Ascending aorta (tissue), 2 donors: ENCODE measurements around the gene BICRA. TPM values are rescaled to one million over a fixed set of nuclear protein-coding genes. Genes with fewer than 3 reads are reported as not detected.
"Not testable (repeated sequence)": the region's sequence is repeated elsewhere in the genome, so short reads cannot be mapped to it uniquely, and the experiment has no call there.

Experiments
- DNase-seq, 2 donors: peaks; one replicate each; pipeline ENCODE4 v3.0.0-alpha.2; 2019; ENCODE audit warnings: low spot score in 2 of 2
- H3K27ac ChIP-seq, 2 donors: fragments of 200-600 bp; sonication (generic); one replicate each; pipeline ENCODE4 v1.5.1; 2016 to 2017; ENCODE audit warnings: mild to moderate bottlenecking in 1 of 2
- H3K27me3 ChIP-seq: fragments of 200-600 bp; sonication (generic); one replicate; pipeline ENCODE4 v1.5.1; 2017
- H3K36me3 ChIP-seq, 2 donors: fragments of 200-600 bp; sonication (generic); one replicate each; pipeline ENCODE4 v1.5.1; 2016
- H3K4me1 ChIP-seq, 2 donors: fragments of 200-600 bp; sonication (generic); one replicate each; pipeline ENCODE4 v1.5.1; 2016 to 2017; ENCODE audit warnings: mild to moderate bottlenecking in 1 of 2
- H3K4me3 ChIP-seq, 2 donors: fragments of 200-600 bp; sonication (generic); one replicate each; pipeline ENCODE4 v1.5.1; 2016 to 2017; ENCODE audit warnings: mild to moderate bottlenecking in 1 of 2
- H3K9me3 ChIP-seq, 2 donors: fragments of 200-600 bp; sonication (generic); one replicate each; pipeline ENCODE4 v1.5.1; 2016
- intact Hi-C: fragments of 100-400 bp; cut with DNase I; formaldehyde crosslinking; loops from one replicate; pipeline ENCODE4 v1.15.1; 2023
- total RNA-seq: library from RNA; depleted of rRNA; stranded (reverse); fragments of >200 nt; gene quantifications from one replicate; pipeline ENCODE4 v1.1.0, GENCODE V29; 2016
- TF ChIP-seq, protein P1 (sequence below), 3 experiments: fragments of 200-600 bp in 2 of 3; fragments of 450-650 bp in 1 of 3; sonication (generic) in 2 of 3; IDR thresholded peaks; one replicate each; pipeline ENCODE4 v1.5.1; 2016 to 2019; ENCODE audit warnings: antibody characterized with exemption in 3 of 3, mild to moderate bottlenecking in 1 of 3, moderate library complexity in 1 of 3

The BICRA gene
- total RNA-seq, 1 donor from 2014 or later = 19.7 TPM

GRCh38 chr19:47740866-47741519 is 132.1 kb downstream of the BICRA start:
- DNase-seq = no peak
- peak overlapping the region in 1 of 2 donors; percentile 99 for H3K27ac ChIP-seq
- TF ChIP-seq, protein P1, sequence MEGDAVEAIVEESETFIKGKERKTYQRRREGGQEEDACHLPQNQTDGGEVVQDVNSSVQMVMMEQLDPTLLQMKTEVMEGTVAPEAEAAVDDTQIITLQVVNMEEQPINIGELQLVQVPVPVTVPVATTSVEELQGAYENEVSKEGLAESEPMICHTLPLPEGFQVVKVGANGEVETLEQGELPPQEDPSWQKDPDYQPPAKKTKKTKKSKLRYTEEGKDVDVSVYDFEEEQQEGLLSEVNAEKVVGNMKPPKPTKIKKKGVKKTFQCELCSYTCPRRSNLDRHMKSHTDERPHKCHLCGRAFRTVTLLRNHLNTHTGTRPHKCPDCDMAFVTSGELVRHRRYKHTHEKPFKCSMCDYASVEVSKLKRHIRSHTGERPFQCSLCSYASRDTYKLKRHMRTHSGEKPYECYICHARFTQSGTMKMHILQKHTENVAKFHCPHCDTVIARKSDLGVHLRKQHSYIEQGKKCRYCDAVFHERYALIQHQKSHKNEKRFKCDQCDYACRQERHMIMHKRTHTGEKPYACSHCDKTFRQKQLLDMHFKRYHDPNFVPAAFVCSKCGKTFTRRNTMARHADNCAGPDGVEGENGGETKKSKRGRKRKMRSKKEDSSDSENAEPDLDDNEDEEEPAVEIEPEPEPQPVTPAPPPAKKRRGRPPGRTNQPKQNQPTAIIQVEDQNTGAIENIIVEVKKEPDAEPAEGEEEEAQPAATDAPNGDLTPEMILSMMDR (IDR thresholded peaks at IDR 0.05) = no peak
- H3K36me3 ChIP-seq = peaks cover 42 to 54% of the 10 kb centered on the region in 2 donors
- no peak overlapping the region for H3K4me3 ChIP-seq
- no peaks in the 10 kb centered on the region for H3K9me3 ChIP-seq
- intact Hi-C loops = no loop called here
- H3K27me3 ChIP-seq = no peaks in the 10 kb centered on the region
- H3K4me1 ChIP-seq = peaks cover 12 to 17% of the 10 kb centered on the region in 2 donors

DNA sequence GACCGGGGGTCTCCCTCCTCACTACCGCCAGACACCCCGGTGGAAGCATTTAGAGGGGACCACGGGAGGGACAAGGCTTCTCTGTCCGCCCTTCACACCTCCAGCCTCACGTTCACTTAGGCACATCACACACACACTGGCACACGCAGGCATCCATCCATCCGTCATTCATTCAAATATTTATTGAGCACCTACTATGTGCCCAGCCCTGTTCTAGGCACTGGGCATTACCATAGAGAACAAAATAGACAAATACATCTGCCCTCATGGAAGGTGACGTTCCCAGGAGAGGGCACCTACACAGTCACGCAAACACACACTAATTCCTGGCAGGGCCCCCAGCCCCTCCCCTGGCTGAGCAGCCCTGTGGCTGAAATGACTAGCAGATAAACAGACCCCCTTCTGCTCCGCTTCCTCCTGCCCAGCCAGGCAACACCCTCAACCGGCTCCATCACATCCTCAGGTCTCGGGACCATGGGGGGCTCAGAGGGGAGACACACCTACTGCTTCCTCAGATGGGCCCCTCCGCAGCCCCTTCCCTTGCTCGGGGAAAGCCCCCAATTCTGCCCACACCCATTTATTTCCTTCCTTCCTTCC is 132.7 kb downstream of the BICRA start:
- Histone ChIP-seq H3K27me3 (no peaks in the 10 kb centered on the region), H3K4me3 (no peak overlapping the region), H3K4me1 (peaks cover 12 to 23% of the 10 kb centered on the region in 2 donors), H3K36me3 (peaks cover 38 to 48% of the 10 kb centered on the region in 2 donors), H3K27ac (peak overlapping the region; percentile 98 to 99), H3K9me3 (no peaks in the 10 kb centered on the region)
- TF ChIP-seq, protein P1 (IDR thresholded peaks at IDR 0.05) = no peak
- intact Hi-C loops = no loop called here
- no peak for DNase-seq

GRCh38 chr19:47742634-47743033 is 133.7 kb downstream of the BICRA start:
- H3K27me3 ChIP-seq = no peaks in the 10 kb centered on the region
- intact Hi-C loops = loop anchor here (1.0 kb wide), 5 partner anchors 13 to 227 kb away; partner anchors contain the start of genes EHD2 and NAPA
- peak overlapping the region; percentile 98 to 99 for H3K27ac ChIP-seq
- H3K4me3 ChIP-seq = peak overlapping the region; percentile 34 to 54
- TF ChIP-seq, protein P1 (IDR thresholded peaks at IDR 0.05) = no peak
- peaks cover 15 to 24% of the 10 kb centered on the region in 2 donors for H3K4me1 ChIP-seq
- H3K36me3 ChIP-seq = peaks cover 47 to 52% of the 10 kb centered on the region in 2 donors
- no peak for DNase-seq
- no peaks in the 10 kb centered on the region for H3K9me3 ChIP-seq

DNA sequence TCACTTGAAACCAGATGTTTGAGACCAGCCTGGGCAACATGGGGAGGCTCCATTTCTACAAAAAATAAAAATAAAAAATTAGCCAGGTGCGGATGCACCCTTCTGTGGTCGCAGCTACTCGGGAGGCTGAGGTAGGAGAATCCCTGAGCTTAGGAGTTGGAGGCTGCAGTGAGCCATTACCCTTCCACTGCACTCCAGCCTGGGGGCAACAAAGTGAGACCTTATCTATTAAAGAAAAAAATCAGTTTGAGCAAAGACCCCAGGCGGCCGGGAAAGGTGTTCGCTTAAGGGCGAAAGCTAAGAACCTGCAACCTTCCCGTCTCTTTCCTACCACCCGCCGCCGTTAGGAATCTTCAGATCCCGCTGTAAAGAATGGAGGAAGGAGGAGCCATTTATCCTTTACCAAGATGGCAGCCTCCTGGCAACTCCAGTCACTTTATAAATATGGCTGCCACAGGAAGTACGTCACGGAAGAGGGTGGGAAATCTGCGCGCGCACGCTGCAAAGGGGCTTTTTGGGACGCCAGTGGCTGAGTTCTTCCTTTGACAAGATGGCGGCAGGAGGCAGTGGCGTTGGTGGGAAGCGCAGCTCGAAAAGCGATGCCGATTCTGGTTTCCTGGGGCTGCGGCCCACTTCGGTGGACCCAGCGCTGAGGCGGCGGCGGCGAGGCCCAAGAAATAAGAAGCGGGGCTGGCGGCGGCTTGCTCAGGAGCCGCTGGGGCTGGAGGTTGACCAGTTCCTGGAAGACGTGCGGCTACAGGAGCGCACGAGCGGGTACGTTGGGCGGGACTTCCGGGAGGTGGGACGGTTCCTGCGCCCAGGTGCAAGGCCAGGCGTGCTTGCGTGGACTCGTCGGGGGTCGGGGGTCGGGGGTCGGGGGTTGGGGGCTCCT is 136.3 kb downstream of the BICRA start, which contains the start of gene NOP53:
TSS of gene NOP53 (plus strand) at position 537 of the 892 bp plus-strand sequence. CDS start at position 551, 14 bp downstream.
- H3K9me3 ChIP-seq = no peaks in the 10 kb centered on the region
- peaks cover 15 to 24% of the 10 kb centered on the region in 2 donors for H3K4me1 ChIP-seq
- peak; percentile 83 to 98 for DNase-seq
- no peaks in the 10 kb centered on the region for H3K27me3 ChIP-seq
- peak within 1 kb of the TSS; percentile 67 to 79 for H3K4me3 ChIP-seq
- H3K36me3 ChIP-seq = peaks cover 51 to 52% of the 10 kb centered on the region in 2 donors
- peak within 1 kb of the TSS; percentile 98 to 99 for H3K27ac ChIP-seq
- intact Hi-C loops = loop anchor here (2.0 kb wide), 1 partner anchor 34 kb away; the partner anchor contains the start of gene SELENOW
- TF ChIP-seq, protein P1 (IDR thresholded peaks at IDR 0.05) = no peak

GRCh38 chr19:47746129-47746528 is 137.2 kb downstream of the BICRA start:
- H3K9me3 ChIP-seq, H3K27ac ChIP-seq, DNase-seq, H3K27me3 ChIP-seq, intact Hi-C loops: not testable (repeated sequence)
- H3K36me3 ChIP-seq = peaks cover 51 to 52% of the 10 kb centered on the region in 2 donors
- H3K4me3 ChIP-seq = peak overlapping the region; percentile 67 to 79
- peaks cover 15 to 24% of the 10 kb centered on the region in 2 donors for H3K4me1 ChIP-seq
